GM23338 (cell line): Measurements from ENCODE around the gene AFF3. TPM values are rescaled to one million over a fixed set of nuclear protein-coding genes. Genes with fewer than 3 reads are reported as not detected.

Experiments
- ATAC-seq: fragments of 200-7000 bp; cut with Tn5 transposase; 3 replicates; pipeline ENCODE4 v1.9.1; 2020
- DNase-seq: peaks from one replicate; pipeline ENCODE4 v3.0.0-alpha.2; 2015; ENCODE audit warnings: low spot score
- H2AFZ ChIP-seq: fragments of 200-600 bp; sonication (generic); 2 replicates; pipeline ENCODE4 v1.8.0; 2016; ENCODE audit warnings: antibody characterized with exemption, mild to moderate bottlenecking, moderate library complexity
- H3F3A ChIP-seq: fragments of 200-600 bp; sonication (generic); replicated peaks from 2 replicates; pipeline ENCODE4 v1.8.0; 2017; ENCODE audit warnings: antibody characterized with exemption, mixed run types, low read depth
- H3K27ac ChIP-seq: fragments of 200-600 bp; sonication (generic); 2 replicates; pipeline ENCODE4 v1.6.1; 2016; ENCODE audit warnings: low read depth
- H3K27me3 ChIP-seq: fragments of 200-600 bp; sonication (generic); 2 replicates; pipeline ENCODE4 v1.8.0; 2016; ENCODE audit warnings: mild to moderate bottlenecking, mixed run types, moderate library complexity; ENCODE audit not compliant: insufficient read depth
- H3K36me3 ChIP-seq: fragments of 200-600 bp; sonication (generic); 2 replicates; pipeline ENCODE4 v1.8.0; 2016; ENCODE audit warnings: mild to moderate bottlenecking; ENCODE audit not compliant: insufficient read depth
- H3K4me1 ChIP-seq: fragments of 200-600 bp; sonication (generic); 2 replicates; pipeline ENCODE4 v1.8.0; 2016; ENCODE audit warnings: mild to moderate bottlenecking, moderate library complexity; ENCODE audit not compliant: insufficient read depth
- H3K4me2 ChIP-seq: fragments of 200-600 bp; sonication (generic); 2 replicates; pipeline ENCODE4 v1.7.1; 2017; ENCODE audit warnings: mixed run types
- H3K4me3 ChIP-seq: fragments of 200-600 bp; sonication (generic); 2 replicates; pipeline ENCODE4 v1.6.1; 2016; ENCODE audit warnings: mixed run types
- H3K79me2 ChIP-seq: fragments of 200-600 bp; sonication (generic); replicated peaks from 2 replicates; pipeline ENCODE4 v1.8.0; 2017; ENCODE audit warnings: mild to moderate bottlenecking; ENCODE audit not compliant: insufficient read depth
- H3K9me2 ChIP-seq: fragments of 200-600 bp; sonication (generic); 2 replicates; pipeline ENCODE4 v1.8.0; 2017; ENCODE audit not compliant: insufficient read depth
- H4K20me1 ChIP-seq: fragments of 200-600 bp; sonication (generic); replicated peaks from 2 replicates; pipeline ENCODE4 v1.8.0; 2017; ENCODE audit warnings: mild to moderate bottlenecking; ENCODE audit not compliant: insufficient read depth
- H3K27ac Mint-ChIP-seq: 2 replicates; pipeline ENCODE4 v1.8.0; 2020; ENCODE audit warnings: inconsistent platforms, mild to moderate bottlenecking, moderate library complexity, mixed read lengths
- H3K27me3 Mint-ChIP-seq: 3 replicates; pipeline ENCODE4 v1.8.0; 2022; ENCODE audit warnings: low read depth, mild to moderate bottlenecking, moderate library complexity, mixed read lengths, inconsistent platforms; ENCODE audit not compliant: insufficient read depth, poor library complexity
- H3K36me3 Mint-ChIP-seq: 3 replicates; pipeline ENCODE4 v1.8.0; 2021; ENCODE audit warnings: low read depth, mild to moderate bottlenecking, inconsistent platforms, moderate library complexity, mixed read lengths
- H3K4me1 Mint-ChIP-seq: 3 replicates; pipeline ENCODE4 v1.8.0; 2020; ENCODE audit warnings: mild to moderate bottlenecking, inconsistent platforms, mixed read lengths
- H3K4me3 Mint-ChIP-seq: 3 replicates; pipeline ENCODE4 v1.8.0; 2021; ENCODE audit warnings: moderate library complexity, mild to moderate bottlenecking, inconsistent platforms, mixed read lengths
- H3K9me3 Mint-ChIP-seq: 3 replicates; pipeline ENCODE4 v1.8.0; 2020; ENCODE audit warnings: moderate library complexity, mild to moderate bottlenecking, inconsistent platforms, mixed read lengths
- CREB1 ChIP-seq: fragments of 250-450 bp; sonication (Bioruptor Pico); IDR thresholded peaks from 2 replicates; pipeline ENCODE4 v1.5.0; 2020; ENCODE audit warnings: low read depth, mild to moderate bottlenecking, moderate library complexity
- ETS1 ChIP-seq: IDR thresholded peaks from 2 replicates; pipeline ENCODE4 v1.6.1; 2016; ENCODE audit warnings: antibody characterized with exemption
- EZH2phosphoT487 ChIP-seq: fragments of 200-600 bp; sonication (generic); IDR thresholded peaks from one replicate; pipeline ENCODE4 v1.8.1; 2018; ENCODE audit warnings: antibody characterized with exemption; ENCODE audit not compliant: unreplicated experiment
- JUNB ChIP-seq: IDR thresholded peaks from one replicate; pipeline ENCODE4 v1.6.1; 2016; ENCODE audit warnings: antibody characterized with exemption; ENCODE audit not compliant: unreplicated experiment
- POLR2AphosphoS5 ChIP-seq: IDR thresholded peaks from 2 replicates; pipeline ENCODE4 v1.6.1; 2016; ENCODE audit warnings: antibody characterized with exemption, low read depth
- ZNF114 ChIP-seq: fragments of 250-450 bp; sonication (Bioruptor Pico); IDR thresholded peaks from 2 replicates; pipeline ENCODE4 v1.5.0; 2020; ENCODE audit warnings: mild to moderate bottlenecking, moderate library complexity
- ZNF331 ChIP-seq: fragments of 250-450 bp; sonication (Bioruptor Pico); IDR thresholded peaks from 2 replicates; pipeline ENCODE4 v1.5.0; 2020; ENCODE audit warnings: low read depth, mild to moderate bottlenecking, moderate library complexity
- polyA plus RNA-seq: library from polyadenylated mRNA; unstranded; fragments of >200 nt; fragmentation: Nextera tagmentation; extraction: Ambion mirVana; gene quantifications from 2 replicates; pipeline ENCODE4 v1.2.1, GENCODE V29; 2016
- total RNA-seq: library from RNA; depleted of rRNA; stranded (reverse); fragments of >200 nt; shearing (Covaris generic); gene quantifications from 2 replicates; pipeline ENCODE4 v1.2.3, GENCODE V29; 2014
- TF ChIP-seq, protein P1 (sequence below): fragments of 250-450 bp; sonication (Bioruptor Pico); IDR thresholded peaks from 2 replicates; pipeline ENCODE4 v1.5.0; 2020; ENCODE audit warnings: mild to moderate bottlenecking, moderate library complexity
- TF ChIP-seq, protein P2 (sequence below): IDR thresholded peaks from one replicate; pipeline ENCODE4 v1.6.1; 2018; ENCODE audit warnings: antibody characterized with exemption; ENCODE audit not compliant: unreplicated experiment

AFF3 gene
- total and polyA plus RNA-seq, 2 experiments from 2014 or later, result 0.73 to 1.4 TPM

GRCh38 chr2:99660616-99661406 is 481.6 kb downstream of the AFF3 start (continued):
- TF ChIP-seq, protein P1, sequence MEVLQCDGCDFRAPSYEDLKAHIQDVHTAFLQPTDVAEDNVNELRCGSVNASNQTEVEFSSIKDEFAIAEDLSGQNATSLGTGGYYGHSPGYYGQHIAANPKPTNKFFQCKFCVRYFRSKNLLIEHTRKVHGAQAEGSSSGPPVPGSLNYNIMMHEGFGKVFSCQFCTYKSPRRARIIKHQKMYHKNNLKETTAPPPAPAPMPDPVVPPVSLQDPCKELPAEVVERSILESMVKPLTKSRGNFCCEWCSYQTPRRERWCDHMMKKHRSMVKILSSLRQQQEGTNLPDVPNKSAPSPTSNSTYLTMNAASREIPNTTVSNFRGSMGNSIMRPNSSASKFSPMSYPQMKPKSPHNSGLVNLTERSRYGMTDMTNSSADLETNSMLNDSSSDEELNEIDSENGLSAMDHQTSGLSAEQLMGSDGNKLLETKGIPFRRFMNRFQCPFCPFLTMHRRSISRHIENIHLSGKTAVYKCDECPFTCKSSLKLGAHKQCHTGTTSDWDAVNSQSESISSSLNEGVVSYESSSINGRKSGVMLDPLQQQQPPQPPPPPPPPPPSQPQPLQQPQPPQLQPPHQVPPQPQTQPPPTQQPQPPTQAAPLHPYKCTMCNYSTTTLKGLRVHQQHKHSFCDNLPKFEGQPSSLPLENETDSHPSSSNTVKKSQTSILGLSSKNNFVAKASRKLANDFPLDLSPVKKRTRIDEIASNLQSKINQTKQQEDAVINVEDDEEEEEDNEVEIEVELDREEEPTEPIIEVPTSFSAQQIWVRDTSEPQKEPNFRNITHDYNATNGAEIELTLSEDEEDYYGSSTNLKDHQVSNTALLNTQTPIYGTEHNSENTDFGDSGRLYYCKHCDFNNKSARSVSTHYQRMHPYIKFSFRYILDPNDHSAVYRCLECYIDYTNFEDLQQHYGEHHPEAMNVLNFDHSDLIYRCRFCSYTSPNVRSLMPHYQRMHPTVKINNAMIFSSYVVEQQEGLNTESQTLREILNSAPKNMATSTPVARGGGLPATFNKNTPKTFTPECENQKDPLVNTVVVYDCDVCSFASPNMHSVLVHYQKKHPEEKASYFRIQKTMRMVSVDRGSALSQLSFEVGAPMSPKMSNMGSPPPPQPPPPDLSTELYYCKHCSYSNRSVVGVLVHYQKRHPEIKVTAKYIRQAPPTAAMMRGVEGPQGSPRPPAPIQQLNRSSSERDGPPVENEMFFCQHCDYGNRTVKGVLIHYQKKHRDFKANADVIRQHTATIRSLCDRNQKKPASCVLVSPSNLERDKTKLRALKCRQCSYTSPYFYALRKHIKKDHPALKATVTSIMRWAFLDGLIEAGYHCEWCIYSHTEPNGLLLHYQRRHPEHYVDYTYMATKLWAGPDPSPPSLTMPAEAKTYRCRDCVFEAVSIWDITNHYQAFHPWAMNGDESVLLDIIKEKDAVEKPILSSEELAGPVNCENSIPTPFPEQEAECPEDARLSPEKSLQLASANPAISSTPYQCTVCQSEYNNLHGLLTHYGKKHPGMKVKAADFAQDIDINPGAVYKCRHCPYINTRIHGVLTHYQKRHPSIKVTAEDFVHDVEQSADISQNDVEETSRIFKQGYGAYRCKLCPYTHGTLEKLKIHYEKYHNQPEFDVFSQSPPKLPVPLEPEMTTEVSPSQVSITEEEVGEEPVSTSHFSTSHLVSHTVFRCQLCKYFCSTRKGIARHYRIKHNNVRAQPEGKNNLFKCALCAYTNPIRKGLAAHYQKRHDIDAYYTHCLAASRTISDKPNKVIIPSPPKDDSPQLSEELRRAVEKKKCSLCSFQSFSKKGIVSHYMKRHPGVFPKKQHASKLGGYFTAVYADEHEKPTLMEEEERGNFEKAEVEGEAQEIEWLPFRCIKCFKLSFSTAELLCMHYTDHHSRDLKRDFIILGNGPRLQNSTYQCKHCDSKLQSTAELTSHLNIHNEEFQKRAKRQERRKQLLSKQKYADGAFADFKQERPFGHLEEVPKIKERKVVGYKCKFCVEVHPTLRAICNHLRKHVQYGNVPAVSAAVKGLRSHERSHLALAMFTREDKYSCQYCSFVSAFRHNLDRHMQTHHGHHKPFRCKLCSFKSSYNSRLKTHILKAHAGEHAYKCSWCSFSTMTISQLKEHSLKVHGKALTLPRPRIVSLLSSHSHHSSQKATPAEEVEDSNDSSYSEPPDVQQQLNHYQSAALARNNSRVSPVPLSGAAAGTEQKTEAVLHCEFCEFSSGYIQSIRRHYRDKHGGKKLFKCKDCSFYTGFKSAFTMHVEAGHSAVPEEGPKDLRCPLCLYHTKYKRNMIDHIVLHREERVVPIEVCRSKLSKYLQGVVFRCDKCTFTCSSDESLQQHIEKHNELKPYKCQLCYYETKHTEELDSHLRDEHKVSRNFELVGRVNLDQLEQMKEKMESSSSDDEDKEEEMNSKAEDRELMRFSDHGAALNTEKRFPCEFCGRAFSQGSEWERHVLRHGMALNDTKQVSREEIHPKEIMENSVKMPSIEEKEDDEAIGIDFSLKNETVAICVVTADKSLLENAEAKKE, result peak; percentile 30; the same call in 1 of the 2 replicates
- TF ChIP-seq EZH2phosphoT487 (no peak), CREB1 (CRISPR knock-in tag) (no peak), ZNF331 (CRISPR knock-in tag) (no peak)

- DNase-seq (no peak), ATAC-seq (no peak)
- Histone ChIP-seq H3K9me2 (peaks cover 11% of the 10 kb centered on the region; the same call in 1 of the 2 replicates), H3K27me3 (no peaks in the 10 kb centered on the region), H3K4me2 (no peak overlapping the region), H3K36me3 (no peaks in the 10 kb centered on the region), H3K27ac (no peak overlapping the region), H3K4me1 (no peaks in the 10 kb centered on the region), H3F3A (no peaks in the 10 kb centered on the region), H3K4me3 (no peak overlapping the region), H4K20me1 (no peaks in the 10 kb centered on the region), H2AFZ (no peak overlapping the region), H3K79me2 (no peaks in the 10 kb centered on the region)
- Mint-ChIP-seq H3K9me3 (no peaks in the 10 kb centered on the region), H3K4me1 (peaks cover 10% of the 10 kb centered on the region; the same call in 2 of the 3 replicates), H3K4me3 (no peak overlapping the region), H3K36me3 (no peaks in the 10 kb centered on the region), H3K27ac (no peak overlapping the region), H3K27me3 (peaks cover 2% of the 10 kb centered on the region)
- TF ChIP-seq JUNB (no peak), POLR2AphosphoS5 (no peak), ETS1 (no peak), CREB1 (CRISPR knock-in tag) (no peak), ZNF331 (CRISPR knock-in tag) (no peak), ZNF114 (CRISPR knock-in tag) (no peak)
- TF ChIP-seq, protein P2, sequence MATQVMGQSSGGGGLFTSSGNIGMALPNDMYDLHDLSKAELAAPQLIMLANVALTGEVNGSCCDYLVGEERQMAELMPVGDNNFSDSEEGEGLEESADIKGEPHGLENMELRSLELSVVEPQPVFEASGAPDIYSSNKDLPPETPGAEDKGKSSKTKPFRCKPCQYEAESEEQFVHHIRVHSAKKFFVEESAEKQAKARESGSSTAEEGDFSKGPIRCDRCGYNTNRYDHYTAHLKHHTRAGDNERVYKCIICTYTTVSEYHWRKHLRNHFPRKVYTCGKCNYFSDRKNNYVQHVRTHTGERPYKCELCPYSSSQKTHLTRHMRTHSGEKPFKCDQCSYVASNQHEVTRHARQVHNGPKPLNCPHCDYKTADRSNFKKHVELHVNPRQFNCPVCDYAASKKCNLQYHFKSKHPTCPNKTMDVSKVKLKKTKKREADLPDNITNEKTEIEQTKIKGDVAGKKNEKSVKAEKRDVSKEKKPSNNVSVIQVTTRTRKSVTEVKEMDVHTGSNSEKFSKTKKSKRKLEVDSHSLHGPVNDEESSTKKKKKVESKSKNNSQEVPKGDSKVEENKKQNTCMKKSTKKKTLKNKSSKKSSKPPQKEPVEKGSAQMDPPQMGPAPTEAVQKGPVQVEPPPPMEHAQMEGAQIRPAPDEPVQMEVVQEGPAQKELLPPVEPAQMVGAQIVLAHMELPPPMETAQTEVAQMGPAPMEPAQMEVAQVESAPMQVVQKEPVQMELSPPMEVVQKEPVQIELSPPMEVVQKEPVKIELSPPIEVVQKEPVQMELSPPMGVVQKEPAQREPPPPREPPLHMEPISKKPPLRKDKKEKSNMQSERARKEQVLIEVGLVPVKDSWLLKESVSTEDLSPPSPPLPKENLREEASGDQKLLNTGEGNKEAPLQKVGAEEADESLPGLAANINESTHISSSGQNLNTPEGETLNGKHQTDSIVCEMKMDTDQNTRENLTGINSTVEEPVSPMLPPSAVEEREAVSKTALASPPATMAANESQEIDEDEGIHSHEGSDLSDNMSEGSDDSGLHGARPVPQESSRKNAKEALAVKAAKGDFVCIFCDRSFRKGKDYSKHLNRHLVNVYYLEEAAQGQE, result no peak
Observed at GRCh38 chr2:99659874-99660273, 482.5 kb downstream of the AFF3 start.
